H1 (cell line): Measurements from ENCODE around the gene NUPR1. TPM values are rescaled to one million over a fixed set of nuclear protein-coding genes. Genes with fewer than 3 reads are reported as not detected.

ENCODE experiments used
- CTCF ChIA-PET: fragments of 300-600 bp; sonication (Branson Sonifier 250); formaldehyde crosslinking; loops from one replicate; lab custom pipeline; 2021; ENCODE audit not compliant: partially characterized antibody; lab: Charles Lee
- POLR2A ChIA-PET: fragments of 300-600 bp; sonication (Branson Sonifier 250); formaldehyde crosslinking; loops from one replicate; lab custom pipeline; 2021; ENCODE audit warnings: inconsistent platforms; ENCODE audit not compliant: partially characterized antibody; lab: Charles Lee
- DNase-seq, 2 experiments: peaks; one replicate each; pipeline versions ENCODE4 v3.0.0 to v3.0.0-alpha.2; 2010 to 2022; ENCODE audit warnings: low spot score in 2 of 2, low read depth in 1 of 2, mixed read lengths in 1 of 2
- FAIRE-seq: peaks from 2 replicates; lab custom pipeline; 2011; peaks lifted over from hg19 to GRCh38; lab: Jason Lieb, UNC
- H2AFZ ChIP-seq: 2 replicates; pipeline ENCODE4 v1.8.1; 2012; ENCODE audit warnings: low read length, inconsistent platforms
- H2AK5ac ChIP-seq: 2 replicates; pipeline ENCODE4 v1.6.1; 2013; ENCODE audit warnings: low read depth, low read length
- H2BK120ac ChIP-seq: replicated peaks from 2 replicates; pipeline ENCODE3; 2013; ENCODE audit warnings: low read depth, low read length, inconsistent platforms
- H2BK12ac ChIP-seq: 2 replicates; pipeline ENCODE4 v1.6.1; 2013; ENCODE audit warnings: low read depth, low read length
- H2BK15ac ChIP-seq: 2 replicates; pipeline ENCODE4 v1.6.1; 2013; ENCODE audit warnings: low read length
- H2BK20ac ChIP-seq: 2 replicates; pipeline ENCODE4 v1.6.1; 2013; ENCODE audit warnings: low read length
- H2BK5ac ChIP-seq: 2 replicates; pipeline ENCODE4 v1.6.1; 2013; ENCODE audit warnings: low read depth, low read length
- H3K14ac ChIP-seq: 2 replicates; pipeline ENCODE4 v1.6.1; 2013; ENCODE audit warnings: inconsistent platforms; ENCODE audit not compliant: insufficient read length
- H3K18ac ChIP-seq: 2 replicates; pipeline ENCODE4 v1.6.1; 2013; ENCODE audit warnings: low read length; ENCODE audit errors: extremely low read depth
- H3K23ac ChIP-seq: 2 replicates; pipeline ENCODE4 v1.6.1; 2013; ENCODE audit warnings: inconsistent platforms; ENCODE audit not compliant: insufficient read length
- H3K23me2 ChIP-seq: 2 replicates; pipeline ENCODE4 v1.6.1; 2013; ENCODE audit warnings: low read depth, low read length
- H3K27ac ChIP-seq: 2 replicates; pipeline ENCODE4 v1.6.1; 2011; ENCODE audit warnings: low read depth, low read length, inconsistent platforms
- H3K27me3 ChIP-seq, 4 experiments: replicated peaks in 1 of 4; 1 replicate in 1 of 4; 2 replicates in 3 of 4; pipeline versions ENCODE4 v1.6.1 to v1.8.1; 2011 to 2013; ENCODE audit warnings: low read length in 3 of 4, mild to moderate bottlenecking in 3 of 4, inconsistent platforms in 2 of 4, mixed read lengths in 2 of 4, moderate library complexity in 1 of 4; ENCODE audit not compliant: control insufficient read depth in 3 of 4, insufficient read depth in 3 of 4; ENCODE audit errors: extremely low read depth in 1 of 4
- H3K36me3 ChIP-seq, 4 experiments: 2 replicates each; pipeline versions ENCODE4 v1.6.1 to v1.8.1; 2011 to 2013; ENCODE audit warnings: mild to moderate bottlenecking in 4 of 4, low read length in 3 of 4, moderate library complexity in 2 of 4, control low read depth in 1 of 4, inconsistent platforms in 1 of 4; ENCODE audit not compliant: insufficient read depth in 4 of 4, control insufficient read depth in 2 of 4
- H3K4ac ChIP-seq: replicated peaks from 2 replicates; pipeline ENCODE3; 2013; ENCODE audit warnings: low read length, low read depth, mixed read lengths, inconsistent platforms; ENCODE audit not compliant: insufficient read length
- H3K4me1 ChIP-seq, 4 experiments: replicated peaks in 1 of 4; 1 replicate in 1 of 4; 2 replicates in 3 of 4; pipeline versions ENCODE4 v1.6.1 to v1.8.1; 2011 to 2013; ENCODE audit warnings: low read length in 3 of 4, inconsistent platforms in 2 of 4, mixed read lengths in 1 of 4; ENCODE audit not compliant: insufficient read depth in 4 of 4, control insufficient read depth in 3 of 4
- H3K4me2 ChIP-seq, 2 experiments: 2 replicates each; pipeline versions ENCODE4 v1.6.1 to v1.8.1; 2011 to 2013; ENCODE audit warnings: low read depth in 2 of 2, low read length in 2 of 2, control low read depth in 1 of 2, inconsistent platforms in 1 of 2, mild to moderate bottlenecking in 1 of 2; ENCODE audit not compliant: insufficient read depth in 1 of 2
- H3K4me3 ChIP-seq, 4 experiments: fragments of 200-600, 300-600 bp in 1 of 4; sonication (generic), shearing (Covaris generic), sonication (Bioruptor Twin) in 1 of 4; 2 replicates each; pipeline versions ENCODE4 v1.5.1 to v1.8.1; 2011 to 2016; ENCODE audit warnings: low read length in 4 of 4, low read depth in 3 of 4, control low read depth in 2 of 4, inconsistent platforms in 2 of 4, mild to moderate bottlenecking in 2 of 4, mixed read lengths in 1 of 4, moderate library complexity in 1 of 4; ENCODE audit not compliant: insufficient read depth in 2 of 4; ENCODE audit errors: extremely low read depth in 1 of 4
- H3K56ac ChIP-seq: replicated peaks from 2 replicates; pipeline ENCODE3; 2013; ENCODE audit warnings: low read depth, mild to moderate bottlenecking, mixed read lengths, low read length, inconsistent platforms; ENCODE audit not compliant: insufficient read length
- H3K79me1 ChIP-seq: 2 replicates; pipeline ENCODE4 v1.6.1; 2013; ENCODE audit warnings: low read depth, low read length, control low read depth
- H3K79me2 ChIP-seq, 2 experiments: 2 replicates each; pipeline versions ENCODE4 v1.6.1 to v1.8.1; 2012 to 2013; ENCODE audit warnings: low read length in 2 of 2, mild to moderate bottlenecking in 2 of 2, inconsistent platforms in 1 of 2; ENCODE audit not compliant: insufficient read depth in 2 of 2, control insufficient read depth in 1 of 2
- H3K9ac ChIP-seq, 4 experiments: replicated peaks in 1 of 4; 1 replicate in 1 of 4; 2 replicates in 3 of 4; pipeline versions ENCODE4 v1.6.1 to v1.8.1; 2011 to 2013; ENCODE audit warnings: low read depth in 3 of 4, low read length in 3 of 4, control low read depth in 2 of 4, mild to moderate bottlenecking in 2 of 4, moderate library complexity in 2 of 4, inconsistent platforms in 1 of 4; ENCODE audit errors: extremely low read depth in 1 of 4
- H3K9me3 ChIP-seq, 2 experiments: 2 replicates each; pipeline versions ENCODE4 v1.6.1 to v1.8.1; 2012 to 2013; ENCODE audit warnings: mild to moderate bottlenecking in 2 of 2, moderate library complexity in 2 of 2, control low read depth in 1 of 2, inconsistent platforms in 1 of 2, low read depth in 1 of 2, low read length in 1 of 2, mixed read lengths in 1 of 2; ENCODE audit not compliant: insufficient read depth in 2 of 2
- H4K20me1 ChIP-seq, 2 experiments: replicated peaks in 1 of 2; 2 replicates each; pipeline versions ENCODE3 to v1.8.1; 2011 to 2013; ENCODE audit warnings: inconsistent platforms in 2 of 2, low read length in 2 of 2, mild to moderate bottlenecking in 1 of 2; ENCODE audit not compliant: insufficient read depth in 2 of 2, control insufficient read depth in 1 of 2
- H4K5ac ChIP-seq: 2 replicates; pipeline ENCODE4 v1.6.1; 2013; ENCODE audit warnings: low read length, low read depth, mixed read lengths, inconsistent platforms; ENCODE audit not compliant: insufficient read length
- H4K8ac ChIP-seq: 2 replicates; pipeline ENCODE4 v1.8.0; 2013; ENCODE audit warnings: mild to moderate bottlenecking, moderate library complexity, low read length, inconsistent platforms; ENCODE audit not compliant: insufficient read depth; ENCODE audit errors: extremely low read depth
- H4K91ac ChIP-seq: replicated peaks from 2 replicates; pipeline ENCODE3; 2013; ENCODE audit warnings: low read length, mixed read lengths, inconsistent platforms; ENCODE audit not compliant: insufficient read length
- CHD1 ChIP-seq: IDR thresholded peaks from 2 replicates; pipeline ENCODE4 v1.6.1; 2012; ENCODE audit warnings: low read depth, low read length, improper control_type of control experiment
- HDAC6 ChIP-seq: IDR thresholded peaks from one replicate; pipeline ENCODE4 v1.7.1; 2012; ENCODE audit warnings: low read depth, mild to moderate bottlenecking, inconsistent platforms, low read length, moderate library complexity
- POU5F1 ChIP-seq: IDR thresholded peaks from 2 replicates; pipeline ENCODE4 v1.6.1; 2011; ENCODE audit warnings: low read depth, mild to moderate bottlenecking, low read length, moderate library complexity
- RBBP5 ChIP-seq: IDR thresholded peaks from 2 replicates; pipeline ENCODE4 v1.7.1; 2012; ENCODE audit warnings: low read depth, mild to moderate bottlenecking, inconsistent platforms, low read length, moderate library complexity, borderline replicate concordance
- SP2 ChIP-seq: IDR thresholded peaks from 2 replicates; pipeline ENCODE4 v1.6.1; 2012; ENCODE audit warnings: mild to moderate bottlenecking, low read length, inconsistent platforms
- SP4 ChIP-seq: IDR thresholded peaks from 2 replicates; pipeline ENCODE4 v1.6.1; 2012; ENCODE audit warnings: low read length, inconsistent platforms
- TCF12 ChIP-seq: IDR thresholded peaks from 2 replicates; pipeline ENCODE4 v1.6.1; 2011; ENCODE audit warnings: low read depth, mild to moderate bottlenecking, low read length
- WGBS, 2 experiments: shearing (Covaris generic) in 1 of 2; methylation state at CpG; one replicate each; pipeline versions ENCODE4 v1.1.6 to v1.1.7; 2013 to 2015; ENCODE audit warnings: low lambda C conversion rate in 2 of 2, mixed read lengths in 2 of 2, inconsistent platforms in 1 of 2, low coverage in 1 of 2, missing lambda C conversion rate in 1 of 2; ENCODE audit not compliant: insufficient replicate concordance in 2 of 2, insufficient coverage in 1 of 2, insufficient read length in 1 of 2; ENCODE audit errors: extremely low coverage in 1 of 2, missing lambda C conversion rate in 1 of 2; 5-methylcytosine and 5-hydroxymethylcytosine counted together
- polyA plus RNA-seq, 7 experiments: library from polyadenylated mRNA; depleted of rRNA in 3 of 7; stranded (reverse) in 5 of 7; unstranded in 2 of 7; fragments of >200 nt in 5 of 7; fragments of 200-250 nt in 2 of 7; gene quantifications; 1 replicate in 5 of 7; 2 replicates in 1 of 7; 4 replicates in 1 of 7; pipeline versions ENCODE4 v1.2.1 to v1.2.3, GENCODE V29; 2011 to 2013; ENCODE audit warnings: missing spikeins in 2 of 7, mixed read lengths in 2 of 7
- total RNA-seq: library from RNA; stranded (reverse); fragmentation: NEBNext Ultra II Directional; extraction: Animal tissue kit (Norgen Biotek cat#: 25700); gene quantifications from 2 replicates; pipeline ENCODE4 v1.2.1, GENCODE V29; 2021
- TF ChIP-seq, protein P1 (sequence below): IDR thresholded peaks from 2 replicates; pipeline ENCODE4 v1.6.1; 2012; ENCODE audit warnings: low read length, inconsistent platforms

NUPR1 gene
- total and polyA plus RNA-seq, 2 of the 8 experiments (the other 6 are each of a cell fraction or from before 2014, with no cell fraction given): 0.17 to 0.20 TPM

DNA sequence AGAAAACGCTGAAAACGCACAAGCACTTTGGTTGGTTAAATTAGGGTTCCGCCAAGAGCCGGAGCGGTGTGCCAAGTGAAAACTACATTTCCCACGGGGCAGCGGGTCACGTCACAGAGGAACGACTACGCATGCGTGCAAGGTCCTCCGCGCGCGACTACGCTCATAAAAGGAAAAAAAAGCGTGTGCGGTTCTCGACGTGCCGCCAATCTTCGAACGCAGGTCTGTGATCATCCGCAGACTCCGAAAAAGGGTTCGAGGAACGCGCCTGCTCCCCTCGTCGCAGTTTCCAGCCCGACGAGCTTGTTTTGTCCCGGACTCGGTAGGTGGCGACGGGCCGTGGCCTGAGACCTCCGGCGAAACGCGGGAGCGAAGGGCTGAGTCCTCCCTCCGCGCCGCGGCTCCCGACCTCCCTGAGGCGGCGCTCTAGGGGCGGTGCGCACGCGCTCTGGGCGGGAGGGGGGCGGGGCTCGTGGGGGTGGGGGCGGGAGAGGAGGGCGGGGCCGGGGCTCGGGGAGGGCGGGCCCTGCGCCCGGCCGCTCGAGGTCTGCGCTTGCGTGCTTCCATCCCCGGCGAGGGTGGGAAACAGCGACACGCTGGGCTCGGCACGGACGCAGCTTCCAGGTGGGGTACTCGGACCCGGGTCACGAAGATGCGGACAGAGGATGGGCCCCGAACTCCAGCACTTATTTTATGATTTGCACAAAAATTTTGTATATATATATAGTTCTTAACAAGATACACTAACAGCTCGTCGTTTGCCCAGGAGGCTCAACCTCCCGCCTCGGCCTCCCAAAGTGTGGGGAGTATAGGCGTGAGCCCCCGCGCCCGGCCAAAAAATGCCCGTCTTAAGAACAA lies 15.2 kb upstream of the NUPR1 start, which contains the start of gene SGF29:
SGF29 (plus strand) TSS at position 145 of the 858 bp plus-strand sequence. CDS start 27,150 bp downstream, outside the sequence.
- Histone ChIP-seq H3K9me3 (no peaks in the 10 kb centered on the region), H3K23ac (no peak within 1 kb of the TSS), H3K4ac (peak within 1 kb of the TSS; percentile 40), H4K20me1 (peaks cover 0 to 2% of the 10 kb centered on the region in 2 experiments), H2AFZ (peak within 1 kb of the TSS; percentile 98), H3K9ac (peak within 1 kb of the TSS; percentile 61 to 96 (median 90)), H3K23me2 (no peaks in the 10 kb centered on the region; the same call in 1 of the 2 replicates), H2BK15ac (peak within 1 kb of the TSS; percentile 95), H2BK12ac (peak within 1 kb of the TSS; percentile 97), H4K8ac (peak within 1 kb of the TSS; percentile 93; the same call in 1 of the 2 replicates), H3K4me2 (peak within 1 kb of the TSS; percentile 56 to 70), H3K4me1 (no peaks in the 10 kb centered on the region), H3K79me2 (peaks cover 0 to 3% of the 10 kb centered on the region in 2 experiments; a peak in 2 of 4 replicates), H2AK5ac (no peak within 1 kb of the TSS), H4K91ac (peak within 1 kb of the TSS; percentile 91), H3K18ac (peak within 1 kb of the TSS; percentile 100), H3K79me1 (no peaks in the 10 kb centered on the region; the same call in 1 of the 2 replicates), H3K27me3 (no peaks in the 10 kb centered on the region), H2BK120ac (no peak within 1 kb of the TSS), H4K5ac (peak within 1 kb of the TSS; percentile 96), H3K36me3 (no peaks in the 10 kb centered on the region; a peak in 1 of 8 replicates), H3K56ac (peak within 1 kb of the TSS; percentile 90), H3K27ac (peak within 1 kb of the TSS; percentile 96), H2BK5ac (peak within 1 kb of the TSS; percentile 97), H3K14ac (no peak within 1 kb of the TSS), H2BK20ac (no peak within 1 kb of the TSS), H3K4me3 (peak within 1 kb of the TSS; percentile 61 to 86 (median 72))
- DNase-seq (peak; percentile 56 to 89), FAIRE-seq (no peak)
- ChIA-PET CTCF (interaction anchor here (0.6 to 1.5 kb wide), 4 partner anchors 10 to 38 kb away, joined by 3 to 5 read pairs (median 4); no protein-coding TSS in a partner anchor), POLR2A (interaction anchor here (0.6 to 2.2 kb wide), 8 partner anchors 10 to 63 kb away, joined by 3 to 9 read pairs (median 5); partner anchors contain the start of genes CLN3 and NUPR1)
- 10% methylated on average over 49 of the region's 88 CpGs; no CpG with 5 or more reads in 1 of the 2 experiments for WGBS, 2 experiments
- peak; percentile 75; the same call in 1 of the 2 replicates for TF ChIP-seq SP4
- peak; percentile 47; the same call in 1 of the 2 replicates for TF ChIP-seq RBBP5
- no peak for TF ChIP-seq HDAC6
- no peak for TF ChIP-seq POU5F1
- no peak for TF ChIP-seq TCF12
- TF ChIP-seq, protein P1, sequence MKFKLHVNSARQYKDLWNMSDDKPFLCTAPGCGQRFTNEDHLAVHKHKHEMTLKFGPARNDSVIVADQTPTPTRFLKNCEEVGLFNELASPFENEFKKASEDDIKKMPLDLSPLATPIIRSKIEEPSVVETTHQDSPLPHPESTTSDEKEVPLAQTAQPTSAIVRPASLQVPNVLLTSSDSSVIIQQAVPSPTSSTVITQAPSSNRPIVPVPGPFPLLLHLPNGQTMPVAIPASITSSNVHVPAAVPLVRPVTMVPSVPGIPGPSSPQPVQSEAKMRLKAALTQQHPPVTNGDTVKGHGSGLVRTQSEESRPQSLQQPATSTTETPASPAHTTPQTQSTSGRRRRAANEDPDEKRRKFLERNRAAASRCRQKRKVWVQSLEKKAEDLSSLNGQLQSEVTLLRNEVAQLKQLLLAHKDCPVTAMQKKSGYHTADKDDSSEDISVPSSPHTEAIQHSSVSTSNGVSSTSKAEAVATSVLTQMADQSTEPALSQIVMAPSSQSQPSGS: peak; percentile 26; the same call in 1 of the 2 replicates
- no peak; the same call in 1 of the 2 replicates for TF ChIP-seq SP2
- TF ChIP-seq CHD1: no peak
